Body of pancreas (tissue), 4 donors: Measurements from ENCODE around the gene MAU2.

ENCODE experiments used
- CTCF ChIP-seq, 7 experiments: fragments of 450-650 bp in 4 of 7; fragments of 200-600 bp in 3 of 7; sonication (generic) in 3 of 7; IDR thresholded peaks; one replicate each; pipeline ENCODE4 v1.5.1; 2016 to 2019; ENCODE audit warnings: antibody characterized with exemption in 7 of 7
- POLR2A ChIP-seq, 3 donors: fragments of 450-650 bp; IDR thresholded peaks; one replicate each; pipeline ENCODE4 v1.6.1; 2016; ENCODE audit warnings: antibody characterized with exemption in 3 of 3, mild to moderate bottlenecking in 2 of 3

GRCh38 chr19:19402656-19403372, 82.2 kb downstream of the MAU2 start:
- TF ChIP-seq CTCF (IDR thresholded peaks at IDR 0.05): no peak
- TF ChIP-seq POLR2A (IDR thresholded peaks at IDR 0.05): no peak
